Activated T-helper 1 cell treated with anti-CD3 and anti-CD28 coated beads, Interleukin-12 subunit alpha, Interleukin-12 subunit beta, Interleukin-2, Interleukin-4 antibody, amounts not matched to agents 30 ng/mL and 10 ng/mL and 1 ng/mL, durations not matched to agents 14 hours and 24 hours and 36 hours (primary cell): ENCODE data around the gene CHD1L. TPM values are rescaled to one million over a fixed set of nuclear protein-coding genes. Genes with fewer than 3 reads are reported as not detected.
A peak's percentile ranks its signal among the peaks of the same experiment; 100 is the strongest.
"Not testable (repeated sequence)": the region's sequence is repeated elsewhere in the genome, so short reads cannot be mapped to it uniquely, and the experiment has no call there.

Experiments
- DNase-seq: peaks from one replicate; pipeline ENCODE4 v3.0.0; 2021; ENCODE audit warnings: low spot score
- H3K27ac Mint-ChIP-seq: one replicate; pipeline ENCODE4 v1.8.0; 2021; ENCODE audit warnings: mild to moderate bottlenecking, mixed read lengths
- H3K27me3 Mint-ChIP-seq: one replicate; pipeline ENCODE4 v1.8.0; 2022; ENCODE audit warnings: mild to moderate bottlenecking, moderate library complexity, mixed read lengths; ENCODE audit not compliant: insufficient read depth
- H3K36me3 Mint-ChIP-seq: one replicate; pipeline ENCODE4 v1.8.0; 2021; ENCODE audit warnings: low read depth, mixed read lengths
- H3K4me1 Mint-ChIP-seq: one replicate; pipeline ENCODE4 v1.8.0; 2021; ENCODE audit warnings: low read depth, mixed read lengths
- H3K4me3 Mint-ChIP-seq: one replicate; pipeline ENCODE4 v1.8.0; 2021; ENCODE audit warnings: mild to moderate bottlenecking, moderate library complexity, mixed read lengths
- H3K9me3 Mint-ChIP-seq: one replicate; pipeline ENCODE4 v1.8.0; 2021; ENCODE audit warnings: mixed read lengths
- intact Hi-C: fragments of 100-400 bp; cut with micrococcal nuclease; formaldehyde crosslinking; loops from one replicate; pipeline ENCODE4 v1.15.1; 2024
- total RNA-seq: library from RNA; stranded (reverse); gene quantifications from 2 replicates; pipeline ENCODE4 v1.2.3, GENCODE V29; 2022

Gene CHD1L
- 67.6 and 75.1 TPM in 2 replicates for total RNA-seq

GRCh38 chr1:147242449-147243227 is at the start of gene CHD1L:
TSS of gene CHD1L (plus strand) at chr1:147242684. CDS start at chr1:147242704, 20 bp downstream.
- Mint-ChIP-seq H3K4me3 (peak within 1 kb of the TSS; percentile 95), H3K27ac (peak within 1 kb of the TSS; percentile 94), H3K36me3 (peaks cover 12% of the 10 kb centered on the region), H3K27me3 (no peaks in the 10 kb centered on the region), H3K4me1 (peaks cover 44% of the 10 kb centered on the region), H3K9me3 (no peaks in the 10 kb centered on the region)
- intact Hi-C loops, result loop anchor here (1.0 to 10.0 kb wide), 4 partner anchors 70 to 1092 kb away; partner anchors contain the start of genes BCL9 and PRKAB2
- DNase-seq, result peak; percentile 92

- H3K4me1 Mint-ChIP-seq, H3K27me3 Mint-ChIP-seq, H3K4me3 Mint-ChIP-seq, H3K27ac Mint-ChIP-seq, H3K9me3 Mint-ChIP-seq, H3K36me3 Mint-ChIP-seq, intact Hi-C loops, DNase-seq: not testable (repeated sequence)
Observed at GRCh38 chr1:147197324-147197723, 45.2 kb upstream of the CHD1L start.

DNA sequence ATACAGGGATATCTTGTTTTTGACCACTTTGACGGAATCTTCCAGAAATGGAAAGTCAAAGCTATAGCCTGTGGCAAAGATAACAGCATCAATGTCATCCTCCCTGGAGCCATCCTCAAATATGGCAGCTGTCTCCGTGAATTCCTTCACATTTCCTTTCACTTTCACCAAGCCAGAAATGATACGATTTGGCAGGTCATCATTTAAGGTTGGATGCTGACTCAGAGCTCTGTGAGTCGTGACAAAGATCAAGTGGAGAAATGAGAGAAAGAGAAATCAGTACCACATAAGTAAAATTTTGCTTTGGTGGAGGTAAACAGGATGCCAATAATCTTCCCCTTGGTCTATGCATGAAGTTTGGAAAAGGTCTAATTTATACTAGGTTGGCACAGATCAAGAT is 41.2 kb upstream of the CHD1L start:
- Mint-ChIP-seq H3K9me3 (no peaks in the 10 kb centered on the region), H3K4me3 (no peak overlapping the region), H3K36me3 (no peaks in the 10 kb centered on the region), H3K27ac (no peak overlapping the region), H3K4me1 (peaks cover 7% of the 10 kb centered on the region), H3K27me3 (peaks cover 2% of the 10 kb centered on the region)
- no peak for DNase-seq
- intact Hi-C loops, result no loop called here

GRCh38 chr1:147201786-147202185 is 40.7 kb upstream of the CHD1L start:
- Mint-ChIP-seq H3K36me3 (no peaks in the 10 kb centered on the region), H3K4me1 (peaks cover 7% of the 10 kb centered on the region), H3K4me3 (no peak overlapping the region), H3K27me3 (peaks cover 2% of the 10 kb centered on the region), H3K9me3 (no peaks in the 10 kb centered on the region), H3K27ac (no peak overlapping the region)
- intact Hi-C loops, result no loop called here
- no peak for DNase-seq

DNA sequence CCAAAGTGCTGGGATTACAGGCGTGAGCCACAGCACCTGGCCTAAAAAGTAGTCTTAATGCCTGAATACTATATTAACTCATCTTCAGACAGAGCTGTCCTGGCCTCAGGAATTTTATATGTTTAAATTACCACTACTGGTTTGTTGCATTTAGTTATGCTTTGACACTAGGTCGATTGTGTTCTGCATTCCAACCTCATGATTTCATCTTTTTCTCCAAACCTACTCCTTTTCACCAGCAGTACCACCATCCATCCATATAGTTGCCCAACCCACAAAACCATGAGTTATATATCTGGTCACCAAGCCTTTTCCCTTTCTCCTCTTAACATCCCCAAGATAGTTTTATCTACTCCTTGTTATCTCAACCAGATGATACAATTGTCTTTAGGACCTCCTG is 39.9 kb upstream of the CHD1L start:
- DNase-seq, result no peak
- no peaks in the 10 kb centered on the region for H3K9me3 Mint-ChIP-seq
- peaks cover 7% of the 10 kb centered on the region for H3K4me1 Mint-ChIP-seq
- no peak overlapping the region for H3K4me3 Mint-ChIP-seq
- intact Hi-C loops, result no loop called here
- no peak overlapping the region for H3K27ac Mint-ChIP-seq
- H3K36me3 Mint-ChIP-seq, result no peaks in the 10 kb centered on the region
- H3K27me3 Mint-ChIP-seq, result peaks cover 2% of the 10 kb centered on the region

DNA sequence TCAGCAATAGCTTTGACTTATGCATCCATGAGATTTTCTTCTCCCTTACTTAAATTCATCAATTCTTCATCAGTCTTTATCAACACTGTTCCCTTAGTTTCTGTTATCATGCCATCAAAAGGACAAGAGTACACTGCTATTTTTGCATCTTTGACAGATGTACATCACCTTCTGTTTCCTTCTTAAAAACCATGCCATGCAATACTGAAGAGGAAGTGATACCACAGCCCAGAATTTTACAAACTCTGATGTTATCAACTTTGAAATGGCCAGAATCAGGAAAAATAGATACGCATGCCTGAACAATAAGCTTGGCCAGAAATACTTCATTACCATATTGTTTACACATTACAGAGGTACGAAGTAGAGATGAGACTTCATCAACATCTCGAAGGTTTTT is 38.4 kb upstream of the CHD1L start:
- no peaks in the 10 kb centered on the region for H3K36me3 Mint-ChIP-seq
- no peaks in the 10 kb centered on the region for H3K27me3 Mint-ChIP-seq
- peaks cover 4% of the 10 kb centered on the region for H3K4me1 Mint-ChIP-seq
- DNase-seq, result no peak
- H3K9me3 Mint-ChIP-seq, result no peaks in the 10 kb centered on the region
- no peak overlapping the region for H3K27ac Mint-ChIP-seq
- no peak overlapping the region for H3K4me3 Mint-ChIP-seq
- intact Hi-C loops, result no loop called here

GRCh38 chr1:147207192-147207591 is 35.3 kb upstream of the CHD1L start:
- no peaks in the 10 kb centered on the region for H3K4me1 Mint-ChIP-seq
- intact Hi-C loops, result no loop called here
- H3K4me3 Mint-ChIP-seq, result no peak overlapping the region
- H3K36me3 Mint-ChIP-seq, result no peaks in the 10 kb centered on the region
- no peaks in the 10 kb centered on the region for H3K9me3 Mint-ChIP-seq
- DNase-seq, result no peak
- no peak overlapping the region for H3K27ac Mint-ChIP-seq
- no peaks in the 10 kb centered on the region for H3K27me3 Mint-ChIP-seq

DNA sequence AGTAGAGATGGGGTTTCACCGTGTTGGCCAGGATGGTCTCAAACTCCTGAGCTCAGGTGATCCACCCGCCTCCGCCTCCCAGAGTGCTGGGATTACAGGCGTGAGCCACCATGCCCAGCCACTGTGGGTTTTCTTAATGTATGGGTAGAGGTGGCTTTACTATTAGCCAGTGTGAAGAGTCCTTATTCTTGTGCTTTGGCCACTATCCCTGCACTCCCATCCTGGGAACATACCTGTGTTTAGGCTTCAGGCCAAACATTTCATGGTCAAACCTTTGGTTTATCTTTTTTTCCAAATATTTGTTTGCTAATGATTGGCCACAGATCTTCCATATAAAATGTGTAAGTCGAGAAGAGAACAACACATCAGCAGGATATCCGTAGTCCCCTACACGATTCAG is 33.9 kb upstream of the CHD1L start:
- no peaks in the 10 kb centered on the region for H3K36me3 Mint-ChIP-seq
- intact Hi-C loops, result no loop called here
- no peak overlapping the region for H3K4me3 Mint-ChIP-seq
- no peaks in the 10 kb centered on the region for H3K4me1 Mint-ChIP-seq
- no peaks in the 10 kb centered on the region for H3K27me3 Mint-ChIP-seq
- H3K27ac Mint-ChIP-seq, result no peak overlapping the region
- no peak for DNase-seq
- no peaks in the 10 kb centered on the region for H3K9me3 Mint-ChIP-seq

- no peaks in the 10 kb centered on the region for H3K36me3 Mint-ChIP-seq
- no peak for DNase-seq
- intact Hi-C loops, result no loop called here
- peaks cover 3% of the 10 kb centered on the region for H3K27me3 Mint-ChIP-seq
- no peak overlapping the region for H3K27ac Mint-ChIP-seq
- no peaks in the 10 kb centered on the region for H3K9me3 Mint-ChIP-seq
- H3K4me1 Mint-ChIP-seq, result no peaks in the 10 kb centered on the region
- no peak overlapping the region for H3K4me3 Mint-ChIP-seq
Observed at GRCh38 chr1:147209825-147210821, 32.4 kb upstream of the CHD1L start.

DNA sequence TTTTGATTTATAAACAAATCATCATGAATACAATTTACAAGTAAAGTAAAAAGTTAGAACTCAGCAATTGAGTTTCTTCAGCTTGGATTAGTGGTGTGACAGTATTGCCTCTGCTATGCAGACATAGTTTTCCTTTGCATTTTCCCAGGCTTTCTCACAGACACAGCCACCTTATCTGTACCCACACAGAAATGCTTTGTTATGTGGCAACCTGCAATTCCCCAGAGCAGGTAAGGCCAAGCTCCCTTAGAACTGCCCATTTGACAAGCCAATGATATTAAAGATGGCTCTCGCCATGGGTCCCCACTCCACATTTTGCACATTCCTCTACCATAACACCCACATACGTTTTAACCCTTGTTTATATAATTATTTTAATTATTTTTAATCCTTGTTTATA is 31.5 kb upstream of the CHD1L start:
- Mint-ChIP-seq H3K27ac (no peak overlapping the region), H3K4me1 (no peaks in the 10 kb centered on the region), H3K4me3 (no peak overlapping the region), H3K36me3 (no peaks in the 10 kb centered on the region), H3K9me3 (no peaks in the 10 kb centered on the region), H3K27me3 (peaks cover 8% of the 10 kb centered on the region)
- intact Hi-C loops, result no loop called here
- no peak for DNase-seq

DNA sequence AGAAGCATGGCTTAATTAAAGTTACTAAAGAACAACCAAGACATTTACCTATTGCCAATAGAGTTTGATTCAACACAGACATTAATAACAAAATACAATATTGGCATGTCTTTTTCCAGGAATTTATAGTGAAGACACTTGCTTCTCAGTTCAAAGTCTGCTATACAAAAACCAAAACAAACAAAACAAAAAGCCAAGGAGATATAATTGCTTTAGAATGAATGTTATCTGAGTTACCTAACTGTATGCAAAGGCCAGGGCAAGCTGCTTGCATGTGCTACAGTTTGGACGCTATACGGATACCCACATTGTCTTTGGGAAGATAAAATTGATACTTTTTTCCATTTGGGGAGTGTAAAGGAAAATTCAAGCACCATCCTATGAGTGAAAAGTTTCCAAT is 30.9 kb upstream of the CHD1L start:
- H3K9me3 Mint-ChIP-seq, result no peaks in the 10 kb centered on the region
- intact Hi-C loops, result no loop called here
- no peaks in the 10 kb centered on the region for H3K36me3 Mint-ChIP-seq
- no peak for DNase-seq
- peaks cover 8% of the 10 kb centered on the region for H3K27me3 Mint-ChIP-seq
- H3K27ac Mint-ChIP-seq, result no peak overlapping the region
- H3K4me1 Mint-ChIP-seq, result no peaks in the 10 kb centered on the region
- no peak overlapping the region for H3K4me3 Mint-ChIP-seq

GRCh38 chr1:147213271-147213670 is 29.2 kb upstream of the CHD1L start:
- Mint-ChIP-seq H3K36me3 (no peaks in the 10 kb centered on the region), H3K27me3 (peaks cover 8% of the 10 kb centered on the region), H3K9me3 (no peaks in the 10 kb centered on the region), H3K4me1 (no peaks in the 10 kb centered on the region), H3K4me3 (no peak overlapping the region), H3K27ac (no peak overlapping the region)
- intact Hi-C loops, result no loop called here
- no peak for DNase-seq

GRCh38 chr1:147214325-147214724 is 28.2 kb upstream of the CHD1L start:
- Mint-ChIP-seq H3K27ac (no peak overlapping the region), H3K4me1 (no peaks in the 10 kb centered on the region), H3K4me3 (no peak overlapping the region), H3K36me3 (no peaks in the 10 kb centered on the region), H3K27me3 (peaks cover 8% of the 10 kb centered on the region), H3K9me3 (no peaks in the 10 kb centered on the region)
- intact Hi-C loops, result no loop called here
- DNase-seq, result no peak
